Mesenteric fat pad (tissue), 1 donor: Measurements from ENCODE around the gene MLH3. TPM values are rescaled to one million over a fixed set of nuclear protein-coding genes. Genes with fewer than 3 reads are reported as not detected.

Source experiments
- DNase-seq: peaks from one replicate; pipeline ENCODE4 v3.0.0-alpha.2; 2020; ENCODE audit warnings: low spot score
- total RNA-seq: library from RNA; stranded (reverse); fragmentation: NEBNext Ultra II Directional; extraction: Animal tissue kit (Norgen Biotek cat#: 25700); gene quantifications from one replicate; pipeline ENCODE4 v1.2.1, GENCODE V29; 2021
- donor health status: DM: yes; HTN: yes; CAD: no.

MLH3 gene
- total RNA-seq, 1 donor from 2014 or later, result 27.9 TPM

DNA sequence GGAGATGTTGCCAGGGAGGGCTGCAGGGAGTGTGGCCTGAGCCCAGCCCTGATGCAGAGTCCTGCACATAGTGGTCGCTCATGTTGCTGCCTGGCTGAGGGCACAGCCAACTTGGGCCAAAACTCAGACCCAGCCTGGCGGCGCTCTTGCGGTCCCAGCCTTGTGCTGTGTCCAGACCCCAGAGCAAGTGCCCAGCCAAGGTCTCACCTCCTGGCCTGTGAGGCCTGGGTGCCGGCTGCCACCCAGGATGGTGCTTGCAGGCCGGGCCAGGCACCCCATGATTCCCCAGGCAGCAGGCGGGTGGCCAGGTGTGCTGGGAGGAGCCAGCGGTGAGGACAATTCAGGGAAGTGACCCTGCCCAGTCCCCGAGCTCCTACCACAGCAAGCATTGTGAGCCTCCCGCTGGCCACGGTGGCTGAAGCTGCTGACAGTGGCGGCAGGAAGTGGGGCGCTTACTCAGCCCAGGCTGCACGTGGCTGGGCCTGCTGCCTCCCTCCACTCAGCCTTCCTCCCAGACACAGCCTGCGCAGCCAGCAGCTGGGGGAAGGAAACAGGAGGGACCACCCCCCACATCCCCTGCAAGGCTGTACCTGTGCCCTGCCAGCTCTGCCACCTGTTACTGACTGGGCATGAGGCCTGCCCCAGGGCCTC lies 78.1 kb downstream of the MLH3 start:
- no peak for DNase-seq

- no peak for DNase-seq
Observed at GRCh38 chr14:74968811-74969210, 82.5 kb downstream of the MLH3 start.

- DNase-seq, result no peak
Observed at GRCh38 chr14:74965486-74966153, 85.6 kb downstream of the MLH3 start.

DNA sequence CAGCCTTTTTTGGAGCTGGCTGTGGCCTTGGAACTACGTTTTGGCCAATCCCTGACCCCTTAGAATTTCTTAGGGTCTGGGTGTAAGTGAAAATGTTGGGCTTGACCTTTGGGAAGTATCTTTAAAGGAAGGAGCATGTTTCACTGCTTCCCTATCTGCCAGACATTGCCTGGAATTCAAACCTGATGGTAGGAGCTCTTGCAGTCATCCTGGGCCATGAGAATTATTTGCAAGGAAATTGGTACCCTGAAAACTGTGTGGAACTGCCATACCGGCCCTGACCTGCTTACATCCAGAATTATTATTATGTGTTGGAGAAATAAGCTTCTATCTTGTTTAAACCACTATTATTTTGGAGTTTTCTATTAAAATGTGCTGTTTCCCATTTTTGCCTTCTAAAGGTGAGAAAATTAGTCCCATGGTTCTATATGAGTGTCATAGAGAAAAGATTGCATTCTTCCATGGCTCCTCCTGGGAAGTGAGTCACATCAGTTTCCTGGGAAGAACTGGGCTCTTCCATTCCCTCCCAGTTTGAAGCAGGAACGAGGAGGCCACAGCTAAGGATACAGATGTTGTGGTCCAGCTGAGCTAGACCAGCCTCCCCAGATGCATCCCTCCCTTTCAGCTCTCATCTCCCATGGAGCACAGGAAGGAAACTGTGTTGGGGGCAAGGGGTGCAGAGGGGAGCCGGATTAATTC lies 86.3 kb downstream of the MLH3 start:
- no peak for DNase-seq

Other genes with a start within 250 kb of the MLH3 start
- not detected for gene PROX2, start 175.3 kb downstream of the MLH3 start, total RNA-seq
- 143 TPM for gene DLST, start 169.6 kb downstream of the MLH3 start, total RNA-seq
- 23.6 TPM for gene RPS6KL1, start 128.2 kb downstream of the MLH3 start, total RNA-seq
- gene PGF, start 95.9 kb downstream of the MLH3 start, total RNA-seq, result 2.9 TPM
- gene EIF2B2, start 48.5 kb downstream of the MLH3 start, total RNA-seq, result 33.2 TPM
- 9.1 TPM for gene ACYP1, start 12.6 kb upstream of the MLH3 start, total RNA-seq
- gene ZC2HC1C, start 18.2 kb upstream of the MLH3 start, total RNA-seq, result 3.1 TPM
- 105 TPM for gene NEK9, start 75.6 kb upstream of the MLH3 start, total RNA-seq
- 330 TPM for gene TMED10, start 125.1 kb upstream of the MLH3 start, total RNA-seq
- 1,900 TPM for gene FOS, start 227.4 kb upstream of the MLH3 start, total RNA-seq